Osteoblast (primary cell): ENCODE data around the gene LRRC45. TPM values are rescaled to one million over a fixed set of nuclear protein-coding genes. Genes with fewer than 3 reads are reported as not detected.

Source experiments
- DNase-seq: peaks from one replicate; pipeline ENCODE4 v3.0.0; 2011; ENCODE audit warnings: low spot score, mixed read lengths; ENCODE audit not compliant: insufficient read length; ENCODE audit errors: missing footprints
- H2AFZ ChIP-seq: 2 replicates; pipeline ENCODE4 v1.6.0; 2011; ENCODE audit warnings: mild to moderate bottlenecking, low read length
- H3K27ac ChIP-seq: 2 replicates; pipeline ENCODE4 v1.5.1; 2011; ENCODE audit warnings: mild to moderate bottlenecking, low read depth, low read length, moderate library complexity
- H3K27me3 ChIP-seq: 2 replicates; pipeline ENCODE4 v1.6.0; 2012; ENCODE audit warnings: mild to moderate bottlenecking, control low read depth, inconsistent platforms, low read length, moderate library complexity; ENCODE audit not compliant: insufficient read depth
- H3K36me3 ChIP-seq: 2 replicates; pipeline ENCODE4 v1.5.1; 2011; ENCODE audit warnings: mild to moderate bottlenecking, low read length, control low read depth, moderate library complexity; ENCODE audit not compliant: insufficient read depth
- H3K4me1 ChIP-seq: 2 replicates; pipeline ENCODE4 v1.5.1; 2011; ENCODE audit warnings: mild to moderate bottlenecking, low read length, control low read depth, moderate library complexity; ENCODE audit not compliant: insufficient read depth
- H3K4me2 ChIP-seq: 2 replicates; pipeline ENCODE4 v1.6.0; 2011; ENCODE audit warnings: mild to moderate bottlenecking, low read length; ENCODE audit not compliant: insufficient read depth
- H3K4me3 ChIP-seq: fragments of 200-600 bp; sonication (generic); 3 replicates; pipeline ENCODE4 v1.5.1; 2012; ENCODE audit warnings: mild to moderate bottlenecking, low read length, inconsistent platforms; ENCODE audit not compliant: insufficient read depth
- H3K79me2 ChIP-seq: 2 replicates; pipeline ENCODE4 v1.6.0; 2012; ENCODE audit warnings: mild to moderate bottlenecking, low read length, control low read depth, inconsistent platforms; ENCODE audit not compliant: insufficient read depth
- H3K9me3 ChIP-seq: 2 replicates; pipeline ENCODE4 v1.5.1; 2011; ENCODE audit warnings: low read depth, low read length, control low read depth
- H4K20me1 ChIP-seq: 2 replicates; pipeline ENCODE4 v1.6.0; 2012; ENCODE audit warnings: mild to moderate bottlenecking, low read length, control low read depth; ENCODE audit not compliant: insufficient read depth
- CTCF ChIP-seq: IDR thresholded peaks from 2 replicates; pipeline ENCODE4 v1.5.1; 2011; ENCODE audit warnings: mild to moderate bottlenecking, low read depth, low read length, moderate library complexity; ENCODE audit errors: extremely low read depth
- total RNA-seq: library from RNA; depleted of rRNA; stranded (reverse); fragments of >200 nt; gene quantifications from 2 replicates; pipeline ENCODE4 v1.2.3, GENCODE V29; 2012

Gene LRRC45
- total RNA-seq, 1 donor = 13.4 TPM

GRCh38 chr17:81998691-81999438 lies 24.2 kb upstream of the LRRC45 start:
- Histone ChIP-seq H3K4me3 (no peak overlapping the region), H3K79me2 (peaks cover 5% of the 10 kb centered on the region), H3K27me3 (no peaks in the 10 kb centered on the region), H2AFZ (no peak overlapping the region), H3K36me3 (peaks cover 8% of the 10 kb centered on the region), H4K20me1 (peaks cover 5% of the 10 kb centered on the region), H3K4me1 (peaks cover 11% of the 10 kb centered on the region), H3K9me3 (no peaks in the 10 kb centered on the region), H3K4me2 (no peak overlapping the region), H3K27ac (no peak overlapping the region)
- DNase-seq = no peak
- TF ChIP-seq CTCF = no peak

GRCh38 chr17:81999587-81999975 lies 23.5 kb upstream of the LRRC45 start:
- H3K27me3 ChIP-seq = no peaks in the 10 kb centered on the region
- peaks cover 8% of the 10 kb centered on the region for H3K36me3 ChIP-seq
- no peak for TF ChIP-seq CTCF
- peaks cover 3% of the 10 kb centered on the region for H3K79me2 ChIP-seq
- no peaks in the 10 kb centered on the region for H3K9me3 ChIP-seq
- H2AFZ ChIP-seq = no peak overlapping the region
- H4K20me1 ChIP-seq = peaks cover 2% of the 10 kb centered on the region
- no peak overlapping the region for H3K27ac ChIP-seq
- no peak overlapping the region for H3K4me2 ChIP-seq
- no peak overlapping the region for H3K4me3 ChIP-seq
- no peak for DNase-seq
- H3K4me1 ChIP-seq = peaks cover 18% of the 10 kb centered on the region

GRCh38 chr17:81999976-82000802 lies 22.9 kb upstream of the LRRC45 start:
- TF ChIP-seq CTCF = no peak
- Histone ChIP-seq H3K4me3 (no peak overlapping the region), H2AFZ (no peak overlapping the region), H3K9me3 (no peaks in the 10 kb centered on the region), H4K20me1 (peaks cover 2% of the 10 kb centered on the region), H3K4me2 (no peak overlapping the region), H3K36me3 (peaks cover 8% of the 10 kb centered on the region), H3K4me1 (peaks cover 19% of the 10 kb centered on the region), H3K79me2 (peaks cover 3% of the 10 kb centered on the region), H3K27me3 (no peaks in the 10 kb centered on the region), H3K27ac (no peak overlapping the region)
- DNase-seq = no peak
